ENCODE data around the gene ARL8A.

The ARL8A gene

DNA sequence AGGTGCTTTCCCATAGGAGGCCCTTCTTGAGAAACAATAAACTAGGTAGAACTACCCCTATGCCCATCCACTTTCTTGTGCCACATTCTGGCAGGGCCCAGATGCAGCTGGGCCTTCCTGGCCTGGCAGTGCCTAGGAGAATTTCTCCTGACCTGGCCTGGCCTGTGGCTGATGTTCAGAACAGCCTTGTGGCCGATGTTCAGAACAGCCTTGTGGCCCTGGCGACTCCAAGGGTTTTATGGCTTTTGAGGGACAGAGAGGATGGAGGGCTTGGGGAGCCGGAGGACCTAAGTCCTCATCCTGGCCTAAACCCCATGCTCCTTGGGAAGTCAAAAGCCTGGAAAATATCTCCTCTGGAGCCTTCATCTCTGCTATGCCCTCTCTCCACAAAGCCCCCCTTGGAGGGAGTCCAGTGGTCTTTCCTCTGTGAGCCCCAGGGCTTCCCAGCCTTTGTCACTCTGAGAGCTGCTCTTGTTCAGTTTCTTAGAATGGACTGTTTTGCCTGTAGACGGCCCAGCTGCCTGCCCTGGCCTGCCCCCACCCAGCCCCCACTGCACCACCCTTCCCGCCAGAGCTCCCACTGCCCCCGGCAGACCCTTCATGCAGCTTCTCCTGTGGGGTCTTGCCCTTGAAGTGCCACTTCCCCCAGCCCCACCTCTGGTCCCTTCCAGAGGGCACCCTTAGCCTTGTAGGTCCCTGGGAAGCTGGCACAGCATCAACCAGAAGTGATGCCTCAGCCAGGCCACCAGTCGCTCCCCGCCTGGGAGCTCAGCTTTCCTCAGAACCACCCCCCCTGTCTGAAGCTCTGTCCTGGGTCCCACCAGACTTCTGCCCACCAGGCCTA, 14.9 kb downstream of the ARL8A start:
- H3K27ac ChIP-seq = no peak overlapping the region
- TF ChIP-seq, protein P1, sequence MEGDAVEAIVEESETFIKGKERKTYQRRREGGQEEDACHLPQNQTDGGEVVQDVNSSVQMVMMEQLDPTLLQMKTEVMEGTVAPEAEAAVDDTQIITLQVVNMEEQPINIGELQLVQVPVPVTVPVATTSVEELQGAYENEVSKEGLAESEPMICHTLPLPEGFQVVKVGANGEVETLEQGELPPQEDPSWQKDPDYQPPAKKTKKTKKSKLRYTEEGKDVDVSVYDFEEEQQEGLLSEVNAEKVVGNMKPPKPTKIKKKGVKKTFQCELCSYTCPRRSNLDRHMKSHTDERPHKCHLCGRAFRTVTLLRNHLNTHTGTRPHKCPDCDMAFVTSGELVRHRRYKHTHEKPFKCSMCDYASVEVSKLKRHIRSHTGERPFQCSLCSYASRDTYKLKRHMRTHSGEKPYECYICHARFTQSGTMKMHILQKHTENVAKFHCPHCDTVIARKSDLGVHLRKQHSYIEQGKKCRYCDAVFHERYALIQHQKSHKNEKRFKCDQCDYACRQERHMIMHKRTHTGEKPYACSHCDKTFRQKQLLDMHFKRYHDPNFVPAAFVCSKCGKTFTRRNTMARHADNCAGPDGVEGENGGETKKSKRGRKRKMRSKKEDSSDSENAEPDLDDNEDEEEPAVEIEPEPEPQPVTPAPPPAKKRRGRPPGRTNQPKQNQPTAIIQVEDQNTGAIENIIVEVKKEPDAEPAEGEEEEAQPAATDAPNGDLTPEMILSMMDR (conservative IDR thresholded peaks at IDR 0.05) = no peak

DNA sequence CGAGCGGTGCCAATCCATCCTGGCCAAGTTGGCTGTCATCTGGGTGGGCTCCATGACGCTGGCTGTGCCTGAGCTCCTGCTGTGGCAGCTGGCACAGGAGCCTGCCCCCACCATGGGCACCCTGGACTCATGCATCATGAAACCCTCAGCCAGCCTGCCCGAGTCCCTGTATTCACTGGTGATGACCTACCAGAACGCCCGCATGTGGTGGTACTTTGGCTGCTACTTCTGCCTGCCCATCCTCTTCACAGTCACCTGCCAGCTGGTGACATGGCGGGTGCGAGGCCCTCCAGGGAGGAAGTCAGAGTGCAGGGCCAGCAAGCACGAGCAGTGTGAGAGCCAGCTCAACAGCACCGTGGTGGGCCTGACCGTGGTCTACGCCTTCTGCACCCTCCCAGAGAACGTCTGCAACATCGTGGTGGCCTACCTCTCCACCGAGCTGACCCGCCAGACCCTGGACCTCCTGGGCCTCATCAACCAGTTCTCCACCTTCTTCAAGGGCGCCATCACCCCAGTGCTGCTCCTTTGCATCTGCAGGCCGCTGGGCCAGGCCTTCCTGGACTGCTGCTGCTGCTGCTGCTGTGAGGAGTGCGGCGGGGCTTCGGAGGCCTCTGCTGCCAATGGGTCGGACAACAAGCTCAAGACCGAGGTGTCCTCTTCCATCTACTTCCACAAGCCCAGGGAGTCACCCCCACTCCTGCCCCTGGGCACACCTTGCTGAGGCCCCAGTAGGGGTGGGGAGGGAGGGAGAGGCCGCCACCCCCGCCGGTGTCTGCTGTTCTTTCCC, 16.5 kb downstream of the ARL8A start:
- H3K27ac ChIP-seq = no peak overlapping the region
- TF ChIP-seq, protein P1 (conservative IDR thresholded peaks at IDR 0.05) = no peak

DNA sequence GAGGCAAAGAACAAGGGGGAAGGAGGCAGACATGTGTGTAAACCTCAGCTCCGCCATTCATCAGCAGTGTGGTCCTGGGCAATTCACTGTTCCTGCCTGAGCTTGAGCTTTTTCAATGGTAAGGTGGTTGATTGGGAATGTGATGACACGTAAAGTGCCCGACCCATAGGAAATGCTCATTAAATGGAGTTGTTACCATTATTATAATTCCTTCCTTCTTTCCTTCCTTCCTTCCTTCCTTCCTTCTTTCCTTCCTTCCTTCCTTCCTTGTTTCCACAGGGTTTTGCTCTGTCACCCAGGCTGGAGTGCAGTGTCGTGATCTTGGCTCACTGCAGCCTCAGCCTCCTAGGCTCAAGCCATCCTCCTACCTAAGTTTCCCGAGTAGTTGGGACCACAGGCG, 17.5 kb downstream of the ARL8A start:
- TF ChIP-seq, protein P1 (conservative IDR thresholded peaks at IDR 0.05) = no peak
- no peak overlapping the region for H3K27ac ChIP-seq

DNA sequence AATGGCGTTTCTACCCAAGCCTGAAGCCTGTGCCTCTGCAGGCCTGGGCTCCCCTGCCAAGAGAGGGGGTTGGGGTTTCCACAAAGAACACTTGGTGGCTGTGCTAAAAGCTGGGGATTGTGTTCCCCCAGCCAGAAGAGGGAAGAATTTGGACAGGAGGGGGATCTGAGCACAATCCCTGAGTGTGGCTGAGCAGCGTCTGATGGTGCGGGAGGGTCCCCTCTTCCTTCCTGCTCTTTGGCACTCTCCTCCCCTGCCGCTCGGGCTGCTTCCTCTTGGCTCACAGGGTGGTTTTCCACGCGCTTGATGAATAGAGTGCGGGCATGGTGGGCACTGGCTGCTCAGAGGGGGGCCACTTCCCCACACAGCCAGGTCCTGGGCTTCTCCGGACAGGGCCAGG, 18.1 kb downstream of the ARL8A start:
- H3K27ac ChIP-seq = no peak overlapping the region

DNA sequence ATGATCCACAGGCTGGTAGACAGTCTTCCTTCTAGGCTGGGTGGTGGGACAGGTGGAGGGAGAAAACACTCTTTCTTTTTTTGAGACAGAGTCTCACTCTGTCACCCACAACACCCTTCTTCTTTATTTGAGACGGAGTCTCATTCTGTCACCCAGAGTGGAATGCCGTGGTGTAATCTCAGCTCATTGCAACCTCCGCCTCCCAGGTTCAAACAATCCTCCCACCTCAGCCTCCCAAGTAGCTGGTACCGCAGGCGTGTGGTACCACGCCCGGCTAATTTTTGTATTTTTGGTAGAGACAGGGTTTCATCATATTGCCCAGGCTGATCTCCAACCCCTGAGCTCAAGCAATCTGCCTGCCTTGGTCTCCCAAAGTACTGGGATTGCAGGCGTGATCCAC, 18.9 kb downstream of the ARL8A start:
- TF ChIP-seq, protein P1 (conservative IDR thresholded peaks at IDR 0.05) = no peak
- H3K27ac ChIP-seq = no peak overlapping the region

More for the DNA sequence above, 18.1 kb downstream of the ARL8A start:
- TF ChIP-seq, protein P1 (conservative IDR thresholded peaks at IDR 0.05) = no peak

DNA sequence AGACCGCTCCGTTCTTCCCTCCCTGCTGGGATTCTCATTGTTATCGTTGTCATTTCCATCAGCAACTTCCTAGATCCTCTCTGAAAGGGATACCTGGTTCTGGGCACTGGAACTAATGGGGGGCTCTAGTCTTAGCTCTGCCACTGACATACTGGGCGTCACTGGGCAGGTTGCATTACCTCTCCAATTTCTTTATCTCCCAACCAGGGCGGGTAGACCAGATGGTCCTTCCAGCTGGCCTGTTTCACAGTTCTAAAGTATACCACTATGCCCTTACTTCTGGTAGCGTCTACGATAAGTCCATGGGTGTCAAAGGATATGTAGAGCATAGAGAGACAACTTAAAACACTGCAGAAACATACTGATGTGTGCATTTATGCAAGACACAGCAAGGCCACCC, 20.4 kb downstream of the ARL8A start:
- TF ChIP-seq, protein P1 (conservative IDR thresholded peaks at IDR 0.05) = no peak
- H3K27ac ChIP-seq = no peak overlapping the region

DNA sequence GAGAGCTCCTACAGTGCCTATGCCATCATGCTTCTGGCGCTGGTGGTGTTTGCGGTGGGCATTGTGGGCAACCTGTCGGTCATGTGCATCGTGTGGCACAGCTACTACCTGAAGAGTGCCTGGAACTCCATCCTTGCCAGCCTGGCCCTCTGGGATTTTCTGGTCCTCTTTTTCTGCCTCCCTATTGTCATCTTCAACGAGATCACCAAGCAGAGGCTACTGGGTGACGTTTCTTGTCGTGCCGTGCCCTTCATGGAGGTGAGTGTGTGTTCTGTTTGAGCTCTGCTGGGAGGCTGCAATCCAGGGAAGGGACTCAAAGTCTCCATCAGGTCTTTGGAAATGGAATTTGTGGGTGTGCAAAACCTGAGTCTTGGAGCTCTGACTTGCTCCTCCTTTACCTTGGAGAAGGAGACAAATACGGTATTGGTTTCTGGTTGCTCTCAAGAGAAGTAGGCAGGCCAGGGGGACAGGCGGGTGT, 21.2 kb downstream of the ARL8A start:
- H3K27ac ChIP-seq = no peak overlapping the region
- TF ChIP-seq, protein P1 (conservative IDR thresholded peaks at IDR 0.05) = no peak
